Activated gamma-delta T cell treated with Interleukin-2 at 50 U/mL for 16 hours (primary cell): ENCODE results near the gene GALNT18.

Experiments used
- DNase-seq: peaks from one replicate; pipeline ENCODE4 v3.0.0-alpha.2; 2020

The GALNT18 gene

GRCh38 chr11:11525283-11525682 is 96.5 kb downstream of the GALNT18 start:
- DNase-seq: no peak

GRCh38 chr11:11524436-11525061 is 97.3 kb downstream of the GALNT18 start:
- no peak for DNase-seq

DNA sequence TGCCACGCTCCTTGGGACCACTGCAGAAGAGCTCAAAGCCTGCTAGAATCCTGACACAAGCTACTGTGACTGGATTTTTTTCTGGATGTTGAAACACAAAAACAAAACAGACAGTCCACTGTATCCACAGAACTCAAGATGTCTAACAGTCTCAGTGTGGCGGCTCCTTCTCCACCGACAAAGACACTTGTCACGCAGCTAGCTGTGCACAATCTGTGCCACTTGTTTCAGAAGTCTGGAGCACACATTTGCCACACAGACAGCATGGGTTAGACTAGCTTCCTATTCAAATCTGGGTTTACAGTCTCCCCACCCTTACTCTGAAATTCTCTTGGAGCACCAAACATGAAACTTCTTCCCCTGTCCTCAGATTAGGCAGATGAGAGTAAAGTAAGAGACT is 99.2 kb downstream of the GALNT18 start:
- DNase-seq: no peak

DNA sequence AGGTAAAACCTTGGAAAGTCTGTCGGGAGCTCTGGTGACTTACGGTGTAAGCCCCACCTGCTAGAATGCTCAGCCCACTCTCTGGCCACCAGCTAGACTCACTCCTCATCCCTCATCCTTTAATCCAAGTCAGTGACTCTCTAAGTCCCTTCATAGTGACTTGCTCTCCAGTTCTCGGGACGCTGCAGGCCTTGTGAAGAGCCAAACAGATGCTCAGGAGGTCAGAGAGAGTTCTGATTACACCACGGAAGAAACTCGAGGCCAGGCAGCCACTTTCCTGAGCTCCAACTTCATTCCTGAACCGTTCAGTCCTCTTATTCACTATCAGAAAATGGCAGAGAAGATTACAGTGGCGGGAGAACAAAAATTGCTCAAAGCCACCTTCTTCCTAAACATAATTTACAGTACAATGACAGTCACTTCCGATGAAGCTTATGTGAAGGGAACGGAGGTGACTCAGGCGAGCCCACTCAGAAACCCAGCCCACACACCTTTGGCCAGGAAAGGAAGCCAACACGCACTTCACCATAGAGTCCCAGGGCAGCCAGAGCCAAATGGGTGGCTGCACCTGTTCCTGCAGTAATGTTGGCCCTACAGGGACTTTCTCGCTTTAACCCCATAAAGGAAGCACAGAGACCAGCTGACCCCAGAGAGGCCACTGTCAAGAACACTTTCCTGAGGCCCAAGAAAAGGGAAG is 100.4 kb downstream of the GALNT18 start:
- DNase-seq: no peak

DNA sequence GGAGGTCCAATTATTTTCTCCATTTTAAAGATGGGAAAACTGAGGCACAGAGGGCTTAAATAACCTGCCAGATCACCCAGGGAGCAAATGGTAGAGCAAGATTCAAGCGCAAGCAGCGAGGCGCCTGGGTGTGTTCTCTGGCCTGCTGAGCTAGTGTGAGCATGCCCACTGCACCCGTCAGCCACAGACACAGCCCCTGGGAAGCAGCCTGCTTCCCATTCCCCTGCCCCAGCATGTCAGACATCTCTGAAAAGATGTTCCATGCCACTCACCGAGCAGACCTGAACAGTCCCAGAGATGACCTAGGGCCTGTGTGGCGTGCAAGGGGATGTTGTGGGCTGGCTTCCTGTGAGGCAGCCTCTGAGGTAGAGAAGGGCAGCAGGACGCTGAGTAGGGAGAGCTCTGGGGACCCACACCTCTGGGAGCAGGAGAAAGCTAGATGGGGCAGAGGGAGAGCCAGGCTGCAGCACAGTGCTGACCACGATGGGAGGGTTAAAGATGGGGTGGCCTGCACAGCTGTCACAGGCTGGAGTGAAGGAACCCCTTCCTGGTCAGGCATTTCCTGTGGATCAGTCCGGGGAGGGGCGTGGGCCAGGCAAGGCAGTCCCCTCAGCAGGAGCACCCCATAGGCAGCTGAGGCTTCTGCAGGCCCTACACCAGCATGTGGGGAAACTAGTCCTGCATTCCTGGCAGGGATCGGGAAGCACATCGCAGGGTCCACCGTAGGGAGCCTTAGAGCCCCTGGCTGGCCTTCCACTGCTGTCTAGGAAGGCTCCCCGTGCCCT is 101.4 kb downstream of the GALNT18 start:
- DNase-seq: no peak

DNA sequence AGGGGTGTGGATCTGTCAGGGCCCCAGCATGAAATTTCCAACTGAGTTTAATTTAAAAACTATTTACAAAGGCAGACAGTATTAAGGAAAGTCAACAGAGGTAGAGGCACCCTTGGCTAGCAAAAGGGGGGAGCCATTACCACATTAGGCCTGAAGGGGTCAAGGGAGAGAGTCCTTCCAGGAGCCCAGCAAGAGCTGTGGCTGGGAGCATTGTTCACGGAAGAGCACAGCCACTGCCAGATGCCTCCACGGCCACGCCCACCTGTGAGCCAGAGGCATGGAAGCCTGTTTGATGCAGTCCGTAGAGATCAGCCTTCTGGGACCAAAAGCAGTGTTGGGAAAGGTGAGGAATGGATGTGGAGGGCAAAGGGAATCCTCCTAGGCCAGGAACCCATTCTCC is 102.6 kb downstream of the GALNT18 start:
- no peak for DNase-seq

DNA sequence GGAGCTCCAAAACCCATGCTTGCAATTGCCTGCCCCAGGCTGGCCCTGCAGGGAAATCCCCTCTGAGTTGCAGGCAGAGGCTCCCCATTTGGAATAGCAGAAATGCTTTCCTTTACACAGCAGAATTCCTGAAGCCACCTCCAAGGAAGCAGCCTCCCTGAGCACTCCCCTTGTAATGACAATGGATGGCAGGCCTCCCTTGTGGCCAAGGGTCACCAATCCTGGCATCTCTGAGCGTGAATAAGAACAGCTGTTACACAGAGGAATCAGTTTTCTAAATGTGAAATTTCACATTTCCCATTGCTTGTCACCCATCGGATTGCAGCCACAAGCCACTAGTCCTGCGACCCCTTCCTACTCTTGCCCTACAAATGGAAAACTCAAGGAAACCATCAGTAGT is 107.6 kb downstream of the GALNT18 start:
- no peak for DNase-seq

DNA sequence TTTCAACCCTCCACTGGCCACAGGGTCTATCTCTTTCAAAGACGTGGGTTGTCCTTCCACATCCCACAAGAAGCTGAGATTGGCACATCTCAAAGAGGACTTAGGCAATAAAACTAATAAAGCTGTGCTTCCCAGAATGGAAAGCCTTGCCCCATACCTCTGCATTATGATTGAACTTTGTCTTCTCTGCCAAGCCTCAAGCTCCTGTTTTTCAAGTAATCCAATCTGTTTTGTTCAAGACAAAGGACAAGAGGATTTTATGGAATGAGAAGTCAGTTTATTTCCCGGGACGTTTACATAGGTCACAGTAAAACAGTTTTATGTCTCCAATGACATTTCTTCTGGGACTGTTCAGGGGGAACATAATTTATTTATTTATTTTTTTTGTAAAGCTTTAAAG is 108.4 kb downstream of the GALNT18 start:
- DNase-seq: no peak

DNA sequence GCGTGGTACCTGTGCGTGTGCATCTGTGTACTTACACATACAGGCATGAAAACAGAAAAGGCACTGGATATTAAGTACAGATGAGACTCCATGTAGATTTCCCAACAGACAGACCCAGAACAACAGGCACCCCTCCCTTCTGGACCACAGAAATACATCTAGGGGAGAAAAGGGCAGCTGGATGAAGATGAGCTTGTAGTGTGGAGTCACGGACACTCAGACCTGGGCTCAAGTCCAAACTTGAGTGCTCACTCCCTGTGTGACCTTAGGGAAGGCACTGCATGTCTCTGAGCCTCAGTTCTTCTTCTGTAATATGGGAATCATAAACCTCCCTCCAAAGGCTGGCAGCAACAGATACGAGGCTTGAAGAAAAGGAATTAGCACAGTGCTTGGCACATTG is 108.9 kb downstream of the GALNT18 start:
- DNase-seq: no peak

- DNase-seq: no peak
Observed at GRCh38 chr11:11512502-11512901, 109.3 kb downstream of the GALNT18 start.

DNA sequence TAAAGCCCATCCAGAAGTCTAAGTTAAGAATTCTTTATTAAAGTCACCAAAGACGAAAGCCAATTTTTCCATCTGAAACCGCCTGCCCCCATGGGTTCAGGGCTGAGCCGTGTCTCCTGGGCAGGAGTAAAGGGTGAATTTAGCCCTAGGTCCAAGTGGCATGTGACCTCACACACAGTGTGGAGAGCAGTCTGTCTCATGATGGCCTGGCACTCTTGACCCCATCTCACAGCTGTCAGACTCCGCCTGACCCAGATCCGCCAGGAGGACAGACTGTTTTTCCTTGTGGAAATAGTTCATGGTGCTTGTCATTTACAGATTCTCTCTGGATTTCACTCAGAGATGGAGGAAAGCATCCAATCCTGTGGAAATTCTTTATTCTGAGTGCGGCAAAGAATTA is 109.7 kb downstream of the GALNT18 start:
- no peak for DNase-seq

DNA sequence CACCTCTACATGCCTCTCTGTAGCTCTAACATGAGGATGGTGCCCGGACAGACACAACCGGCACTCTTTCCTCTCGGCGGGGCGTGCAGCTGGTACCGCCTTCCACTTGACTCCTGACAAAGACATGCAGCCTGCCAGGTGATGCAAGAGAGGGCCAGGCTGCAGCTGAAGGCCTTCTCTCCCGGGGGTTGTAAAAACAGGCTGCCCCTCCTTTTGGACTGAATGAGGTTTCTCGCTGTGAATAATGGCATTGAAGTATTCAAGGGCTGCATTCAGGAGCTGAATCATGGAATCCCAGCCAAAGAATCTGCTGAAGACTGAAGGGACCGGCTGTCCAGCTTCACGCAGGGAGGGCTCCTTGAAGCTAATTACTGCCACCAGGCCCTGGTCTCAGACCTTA is 110.9 kb downstream of the GALNT18 start:
- no peak for DNase-seq

DNA sequence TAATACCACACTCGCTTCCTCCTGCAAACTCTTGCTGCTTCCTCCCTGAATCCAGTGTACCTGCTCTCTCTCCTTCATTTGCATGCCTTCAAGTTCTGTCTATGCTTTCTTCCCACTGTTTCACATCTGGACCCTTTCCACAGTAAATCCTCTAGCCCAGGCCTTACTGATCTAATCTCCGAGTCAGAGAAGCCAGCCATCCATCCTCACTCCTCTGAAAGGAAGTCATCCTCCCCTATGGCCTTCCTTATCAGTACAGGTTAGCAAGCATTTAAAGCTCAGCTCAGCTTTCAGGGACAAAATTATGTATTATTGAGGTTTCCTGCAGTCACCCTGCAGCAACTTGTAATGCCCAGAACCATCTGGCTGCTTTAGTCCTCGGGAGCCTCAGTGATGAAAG is 116.1 kb downstream of the GALNT18 start:
- DNase-seq: no peak

DNA sequence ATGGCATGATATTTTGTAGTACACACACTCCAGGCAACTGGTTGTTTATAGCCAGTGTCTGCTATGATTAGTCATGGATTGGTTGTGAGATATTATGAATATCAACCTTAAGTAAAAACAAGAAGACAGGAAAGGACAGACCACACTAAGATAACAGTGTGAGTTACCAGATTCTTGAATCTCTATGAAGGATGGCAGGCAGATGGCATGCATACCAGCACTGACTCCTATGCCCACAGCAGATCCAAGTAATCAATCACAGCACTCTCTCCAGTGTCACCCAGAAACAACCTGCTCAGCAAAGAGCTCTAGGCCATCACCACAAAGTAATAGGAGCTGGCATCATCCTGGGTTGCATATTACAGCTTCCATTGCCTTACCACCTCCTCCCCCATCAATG is 116.6 kb downstream of the GALNT18 start:
- DNase-seq: no peak

DNA sequence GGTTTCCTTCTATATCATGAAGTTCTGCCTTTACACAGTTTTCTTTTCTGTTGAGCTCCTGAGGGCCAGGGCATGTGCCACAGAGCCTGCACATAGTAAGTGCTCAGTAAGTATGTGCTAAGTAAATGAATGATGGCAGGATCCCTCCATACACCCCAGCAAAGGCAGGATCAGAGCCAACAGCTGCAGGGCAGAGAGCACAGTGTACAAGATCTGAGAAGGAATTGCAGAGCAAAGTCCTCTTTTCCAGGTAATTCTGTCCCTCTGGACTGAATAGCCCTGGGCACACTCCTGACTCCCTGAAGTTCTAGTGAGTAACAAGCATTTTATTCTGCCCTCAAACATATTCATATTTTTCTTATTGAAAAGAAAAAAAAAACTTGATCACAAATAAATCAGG is 117.7 kb downstream of the GALNT18 start:
- DNase-seq: no peak

DNA sequence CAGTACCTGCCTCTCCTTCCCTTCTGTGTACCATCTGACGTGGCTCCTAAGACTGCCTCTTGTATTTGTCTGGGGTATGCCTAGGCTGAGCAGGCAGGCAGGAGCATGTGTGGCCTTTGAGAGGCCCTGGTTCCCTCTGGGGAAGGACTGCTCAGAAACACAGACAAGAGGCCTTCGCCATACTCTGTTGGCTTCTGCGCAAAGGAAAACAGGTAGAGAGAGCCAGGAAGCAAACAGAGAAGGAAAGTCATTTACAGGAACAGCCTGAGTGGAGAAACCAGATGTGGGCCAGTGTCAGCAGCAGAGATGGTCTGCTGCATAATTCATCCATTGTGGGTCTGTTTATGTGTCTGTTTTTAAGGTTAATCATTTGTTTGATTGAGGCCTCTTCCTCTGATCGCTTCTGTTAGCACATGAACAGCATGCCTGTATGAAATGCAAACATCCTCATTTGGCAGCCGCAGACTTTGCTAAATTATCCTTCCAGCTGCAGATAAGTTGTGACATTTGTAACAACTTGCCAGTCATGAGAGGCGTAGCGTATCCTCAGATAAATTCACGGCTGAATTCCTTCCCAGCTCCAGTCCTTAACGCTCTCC is 119.4 kb downstream of the GALNT18 start:
- DNase-seq: no peak

DNA sequence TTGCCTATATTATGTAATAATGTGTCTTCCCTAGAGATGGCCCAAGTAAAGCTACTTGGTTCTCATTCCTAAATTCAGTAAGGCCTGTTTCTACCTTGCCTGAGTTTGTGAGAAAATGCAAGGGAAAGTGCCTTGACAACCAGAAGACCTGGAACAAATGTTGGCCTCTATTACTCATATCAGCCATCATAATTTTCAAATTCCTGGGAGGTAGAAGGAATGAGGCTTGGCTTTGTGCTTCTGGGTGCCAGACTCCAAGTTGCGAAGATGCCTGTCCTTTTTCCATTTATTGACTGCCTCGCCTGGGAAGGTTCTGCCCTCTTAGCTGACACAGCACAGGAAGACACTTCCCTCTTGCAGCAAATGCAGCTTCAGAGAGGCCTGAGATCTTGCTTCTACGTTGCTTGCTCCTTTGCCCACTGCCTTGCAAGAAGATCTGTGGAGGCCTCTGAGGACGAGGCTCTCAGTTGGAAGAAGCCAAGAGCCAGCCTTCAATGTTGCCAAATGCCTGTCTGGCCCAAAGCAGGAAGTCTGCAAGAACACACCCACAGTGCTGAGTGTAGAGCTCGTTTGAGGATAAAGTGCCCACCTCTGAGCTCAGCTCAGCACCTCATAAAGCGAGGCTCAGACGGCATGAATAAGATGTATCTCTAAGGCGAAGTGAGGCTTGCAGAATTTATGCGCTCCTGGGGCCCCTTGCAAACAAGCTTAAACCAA is 120.1 kb downstream of the GALNT18 start:
- no peak for DNase-seq

DNA sequence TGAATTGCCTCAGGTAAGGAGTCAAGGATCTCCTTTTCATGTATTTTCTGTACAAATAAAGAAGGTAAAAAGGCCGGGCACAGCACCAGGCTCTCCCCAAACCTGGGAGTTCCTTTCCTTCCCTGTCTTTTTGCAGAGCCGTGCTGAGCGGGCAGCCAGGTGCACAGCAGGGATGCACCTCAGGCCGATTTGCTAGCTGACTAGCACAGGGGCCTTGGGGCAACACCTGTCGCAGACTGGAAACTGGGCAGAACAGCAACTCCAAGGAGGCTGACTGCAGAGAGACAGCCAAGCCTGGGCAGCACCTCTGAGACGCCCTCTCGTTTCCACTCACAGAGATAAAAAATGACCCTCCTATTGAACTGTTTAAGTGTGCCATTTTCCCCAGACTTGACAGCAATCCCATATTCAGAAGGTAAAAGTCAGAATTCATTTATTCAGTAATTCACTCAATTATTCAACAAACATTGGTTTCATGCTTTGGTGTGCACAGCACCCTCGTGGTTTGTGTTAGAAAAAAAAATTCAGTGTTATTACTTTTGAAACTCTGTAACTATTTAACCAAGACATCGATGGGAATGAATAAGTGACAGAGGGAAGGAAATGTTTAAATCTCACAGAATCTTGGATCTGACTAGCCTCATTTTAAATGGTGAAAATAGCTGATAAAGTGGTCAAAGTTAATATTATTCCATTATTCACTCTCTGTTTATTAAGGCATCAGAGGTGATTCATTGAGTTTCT is 120.9 kb downstream of the GALNT18 start:
- no peak for DNase-seq

DNA sequence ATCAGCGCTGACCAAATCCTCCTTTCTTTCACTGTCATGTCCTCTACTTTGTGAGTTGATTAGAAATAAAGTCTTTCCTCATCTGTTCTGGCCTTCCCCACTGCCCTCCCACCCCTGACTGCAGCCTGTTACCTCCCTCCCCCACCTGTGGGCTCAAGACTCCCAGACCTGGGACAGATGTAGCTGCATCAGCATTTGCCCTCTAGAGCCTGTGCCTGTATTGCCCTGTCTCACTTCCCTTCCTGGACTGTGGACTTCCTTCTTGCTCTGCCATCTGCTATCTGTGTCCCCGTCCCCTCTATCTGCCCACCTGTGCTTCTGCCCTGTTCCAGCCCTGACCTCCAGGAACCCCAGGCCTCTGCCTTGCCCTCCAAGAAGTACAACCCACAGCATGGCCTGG is 122.5 kb downstream of the GALNT18 start:
- DNase-seq: no peak

GRCh38 chr11:11498195-11498594 is 123.6 kb downstream of the GALNT18 start:
- DNase-seq: no peak

GRCh38 chr11:11496879-11497278 is 124.9 kb downstream of the GALNT18 start:
- DNase-seq: no peak

DNA sequence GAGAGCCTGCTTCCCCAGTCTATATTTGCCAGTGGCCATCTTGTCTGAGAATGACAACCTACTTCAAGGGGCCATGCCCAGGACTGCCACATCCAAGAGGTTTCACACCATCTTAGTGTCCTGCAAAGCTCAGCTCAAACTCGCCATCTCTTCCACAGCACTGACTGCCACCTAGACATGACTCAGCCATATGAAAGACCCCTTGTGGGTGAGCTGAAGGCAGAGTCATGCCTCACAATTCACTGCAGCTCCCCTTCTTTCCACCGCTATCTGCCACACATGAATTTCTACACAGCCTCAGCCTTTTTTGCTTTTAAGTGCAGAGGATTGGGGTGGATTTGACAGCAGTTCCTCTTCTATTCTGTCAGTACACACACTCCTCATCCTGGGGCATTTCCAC is 127.5 kb downstream of the GALNT18 start:
- no peak for DNase-seq
